ENCODE results near the gene ZMAT5. TPM values are rescaled to one million over a fixed set of nuclear protein-coding genes. Genes with fewer than 3 reads are reported as not detected.
"Not testable (repeated sequence)": the region's sequence is repeated elsewhere in the genome, so short reads cannot be mapped to it uniquely, and the experiment has no call there.

ZMAT5 gene
- polyA plus RNA-seq, 2 of the 4 experiments (the other 2 are of a cell fraction): 13.0 to 13.3 TPM

GRCh38 chr22:29755889-29756288 is 10.9 kb downstream of the ZMAT5 start (continued):
- TF ChIP-seq ZNF302 (CRISPR knock-in tag; IDR thresholded peaks at IDR 0.05): no peak

GRCh38 chr22:29754658-29755395 is 12.0 kb downstream of the ZMAT5 start:
- CTCF ChIA-PET: interaction anchor here (0.7 to 2.0 kb wide), 4 partner anchors 9 to 250 kb away, joined by 3 to 8 read pairs (median 4); no protein-coding TSS in a partner anchor

GRCh38 chr22:29753808-29754657 is 12.8 kb downstream of the ZMAT5 start:
- TF ChIP-seq ZFP36 (IDR thresholded peaks at IDR 0.05; ENCODE audit: borderline replicate concordance, partially characterized antibody) (no peak), GATA3 (IDR thresholded peaks at IDR 0.05; ENCODE audit: borderline replicate concordance) (no peak), CHD4 (IDR thresholded peaks at IDR 0.05; ENCODE audit: borderline replicate concordance) (no peak)
- no peak overlapping the region for H3K4me3 ChIP-seq
- WGBS (ENCODE audit: missing lambda C conversion rate): 77% methylated on average over 14 of the region's 16 CpGs
- ChIA-PET CTCF (interaction anchor here (0.7 to 2.0 kb wide), 4 partner anchors 8 to 251 kb away, joined by 3 to 8 read pairs (median 4); no protein-coding TSS in a partner anchor), POLR2A (no interaction called here)
- FAIRE-seq (no peak), DNase-seq (ENCODE audit: low read depth in 1 of 2, low spot score in 1 of 2) (no peak), ATAC-seq (no peak)
- H3K4me1 ChIP-seq: no peaks in the 10 kb centered on the region
- H3K27ac ChIP-seq: no peak overlapping the region
- H3K4me2 ChIP-seq: no peak overlapping the region
- no peaks in the 10 kb centered on the region for H3K9me3 ChIP-seq

More at GRCh38 chr22:29754658-29755395, 12.0 kb downstream of the ZMAT5 start:
- H3K4me1 ChIP-seq; H3K27ac ChIP-seq; H3K9me3 ChIP-seq; H3K4me3 ChIP-seq; DNase-seq (ENCODE audit: low read depth in 1 of 2, low spot score in 1 of 2); ATAC-seq; FAIRE-seq; H3K4me2 ChIP-seq: not testable (repeated sequence)
- POLR2A ChIA-PET: interaction anchor here (1.8 kb wide), 1 partner anchor 11 kb away, joined by 6 read pairs; the partner anchor contains the start of genes UQCR10 and ZMAT5
- 91% methylated on average over 11 of the region's 11 CpGs for WGBS (ENCODE audit: missing lambda C conversion rate)

- ATAC-seq (no peak), FAIRE-seq (no peak), DNase-seq (ENCODE audit: low read depth in 1 of 2, low spot score in 1 of 2) (no peak)
- Histone ChIP-seq H3K4me3 (no peak overlapping the region), H3K4me2 (no peak overlapping the region), H3K9me3 (no peaks in the 10 kb centered on the region), H3K4me1 (no peaks in the 10 kb centered on the region), H3K27ac (no peak overlapping the region)
- TF ChIP-seq ESRRA (IDR thresholded peaks at IDR 0.05; ENCODE audit: borderline replicate concordance, low read length) (no peak), HOXA7 (CRISPR knock-in tag; IDR thresholded peaks at IDR 0.05) (no peak), USF2 (IDR thresholded peaks at IDR 0.05) (no peak), PBX3 (IDR thresholded peaks at IDR 0.05) (no peak), HES2 (IDR thresholded peaks at IDR 0.05) (no peak), EHF (CRISPR knock-in tag; IDR thresholded peaks at IDR 0.05) (no peak), KDM1A (IDR thresholded peaks at IDR 0.05; ENCODE audit: low read depth) (no peak), CTCF (IDR thresholded peaks at IDR 0.05) (no peak), CEBPB (IDR thresholded peaks at IDR 0.05) (no peak), FOSL2 (IDR thresholded peaks at IDR 0.05) (no peak), FOSL2 (CRISPR knock-in tag; IDR thresholded peaks at IDR 0.05) (no peak), HEYL (CRISPR knock-in tag; IDR thresholded peaks at IDR 0.05) (no peak), HOXB5 (CRISPR knock-in tag; IDR thresholded peaks at IDR 0.05) (no peak), NR3C1 (IDR thresholded peaks at IDR 0.05) (no peak), EP300 (IDR thresholded peaks at IDR 0.05) (no peak)
- WGBS (ENCODE audit: missing lambda C conversion rate): 94% methylated on average over 2 of the region's 2 CpGs
- CTCF ChIA-PET: interaction anchor here (0.8 kb wide), 1 partner anchor 13 kb away, joined by 3 read pairs; no protein-coding TSS in a partner anchor
- POLR2A ChIA-PET: no interaction called here
Measured at GRCh38 chr22:29751669-29752068, 15.1 kb downstream of the ZMAT5 start.

Data from A549 (cell line).